Fibroblast of lung (primary cell): ENCODE measurements around the gene CTR9. TPM values are rescaled to one million over a fixed set of nuclear protein-coding genes. Genes with fewer than 3 reads are reported as not detected.

Experiments
- DNase-seq, 2 donors: peaks; one replicate each; pipeline versions ENCODE4 v3.0.0 to v3.0.0-alpha.2; 2010; ENCODE audit warnings: low read depth in 2 of 2
- H2AFZ ChIP-seq: 2 replicates; pipeline ENCODE4 v1.5.1; 2012; ENCODE audit warnings: low read length, control low read depth, inconsistent platforms
- H3K27ac ChIP-seq: 2 replicates; pipeline ENCODE4 v1.5.1; 2011; ENCODE audit warnings: low read length, control low read depth; ENCODE audit not compliant: insufficient read depth
- H3K27me3 ChIP-seq: 2 replicates; pipeline ENCODE4 v1.5.1; 2011; ENCODE audit warnings: mild to moderate bottlenecking, low read length; ENCODE audit not compliant: control insufficient read depth, insufficient read depth
- H3K36me3 ChIP-seq: 2 replicates; pipeline ENCODE4 v1.5.1; 2011; ENCODE audit warnings: low read length; ENCODE audit not compliant: control insufficient read depth, insufficient read depth
- H3K4me1 ChIP-seq: 2 replicates; pipeline ENCODE4 v1.5.1; 2011; ENCODE audit warnings: low read length; ENCODE audit not compliant: control insufficient read depth, insufficient read depth; ENCODE audit errors: extremely low read depth
- H3K4me2 ChIP-seq: 2 replicates; pipeline ENCODE4 v1.5.1; 2011; ENCODE audit warnings: low read length, control low read depth; ENCODE audit not compliant: insufficient read depth; ENCODE audit errors: extremely low read depth
- H3K4me3 ChIP-seq, 4 experiments: fragments of 200-600 bp in 1 of 4; sonication (generic) in 1 of 4; replicated peaks in 1 of 4; 2 replicates each; pipeline ENCODE4 v1.5.1; 2011 to 2016; ENCODE audit warnings: low read length in 4 of 4, low read depth in 3 of 4, mild to moderate bottlenecking in 3 of 4, control low read depth in 2 of 4, inconsistent platforms in 1 of 4, mixed read lengths in 1 of 4; ENCODE audit not compliant: insufficient read depth in 1 of 4; ENCODE audit errors: control extremely low read depth in 1 of 4
- H3K79me2 ChIP-seq: 2 replicates; pipeline ENCODE4 v1.5.1; 2012; ENCODE audit warnings: mild to moderate bottlenecking, low read length, inconsistent platforms; ENCODE audit not compliant: control insufficient read depth, insufficient read depth
- H3K9ac ChIP-seq: 2 replicates; pipeline ENCODE4 v1.5.1; 2011; ENCODE audit warnings: mild to moderate bottlenecking, low read length, control low read depth; ENCODE audit not compliant: insufficient read depth
- H3K9me3 ChIP-seq: 2 replicates; pipeline ENCODE4 v1.5.1; 2012; ENCODE audit warnings: low read depth, low read length; ENCODE audit not compliant: control insufficient read depth, insufficient read depth
- H4K20me1 ChIP-seq: 2 replicates; pipeline ENCODE4 v1.5.1; 2011; ENCODE audit warnings: low read length; ENCODE audit not compliant: control insufficient read depth, insufficient read depth; ENCODE audit errors: extremely low read depth
- EZH2 ChIP-seq: IDR thresholded peaks from 2 replicates; pipeline ENCODE4 v1.5.1; 2012; ENCODE audit warnings: low read length, control low read depth, mild to moderate bottlenecking; ENCODE audit errors: missing control alignments
- polyA minus RNA-seq: library from RNA; depleted of rRNA, polyadenylated mRNA; stranded (reverse); fragments of >200 nt; gene quantifications from 2 replicates; pipeline ENCODE4 v1.2.3, GENCODE V29; 2011; ENCODE audit warnings: low replicate concordance
- polyA plus RNA-seq, 2 donors: library from polyadenylated mRNA; depleted of rRNA in 1 of 2; stranded (reverse) in 1 of 2; unstranded in 1 of 2; fragments of >200 nt; gene quantifications; 2 replicates each; pipeline ENCODE4 v1.2.1, GENCODE V29; 2011 to 2012; ENCODE audit warnings: missing spikeins in 1 of 2
- total RNA-seq: library from RNA; depleted of rRNA; stranded (reverse); fragments of >200 nt; gene quantifications from 2 replicates; pipeline ENCODE4 v1.2.1, GENCODE V29; 2014
- TF ChIP-seq, protein P1 (sequence below), 2 donors: IDR thresholded peaks in 1 of 2; conservative IDR thresholded peaks in 1 of 2; 1 replicate in 1 of 2; 2 replicates in 1 of 2; pipeline ENCODE4 v1.5.1; 2011 to 2012; ENCODE audit warnings: low read length in 2 of 2, control low read depth in 1 of 2, inconsistent platforms in 1 of 2, low read depth in 1 of 2, mild to moderate bottlenecking in 1 of 2

The CTR9 gene
- total RNA-seq (33.9 and 41.5 TPM in 2 replicates), polyA plus RNA-seq (20.5 and 22.8 TPM in 2 replicates), polyA minus RNA-seq (3.3 and 4.3 TPM in 2 replicates)
- polyA plus RNA-seq (2012): 35.7 and 36.6 TPM in 2 replicates

DNA sequence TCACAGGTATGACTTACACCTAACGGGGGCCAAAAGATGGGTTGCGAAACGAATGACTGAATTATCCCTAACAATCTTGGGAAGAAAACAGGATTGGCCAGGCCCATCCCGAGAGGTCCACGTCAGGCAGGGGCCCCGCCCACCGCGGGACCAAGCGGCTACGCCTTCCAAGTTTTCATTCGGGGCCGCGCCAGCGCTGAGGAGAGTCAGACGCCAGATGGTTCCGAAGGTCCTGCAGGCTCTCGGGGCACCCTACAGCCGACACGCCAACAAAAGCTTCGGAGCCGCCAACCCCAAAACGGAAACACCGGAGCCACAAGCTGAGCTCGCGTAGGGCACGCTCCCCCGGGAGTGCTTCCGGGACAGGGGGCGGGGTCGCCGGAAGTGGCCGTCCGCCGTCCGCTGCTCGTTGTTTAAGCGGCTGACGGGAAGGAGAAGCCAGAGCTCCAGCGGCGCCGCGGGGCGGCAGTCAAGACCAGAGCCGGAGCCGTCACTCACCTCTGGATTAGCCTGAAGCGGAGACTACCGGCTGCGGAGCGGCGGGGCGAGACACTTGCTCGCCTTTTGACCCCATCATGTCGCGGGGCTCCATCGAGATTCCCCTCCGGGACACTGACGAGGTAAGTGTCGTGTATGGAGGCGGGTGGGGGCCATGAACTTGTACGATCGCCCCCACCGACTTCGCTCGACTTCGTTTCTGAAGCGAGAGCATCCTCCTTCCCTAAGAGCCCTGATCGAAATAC lies at the start of gene CTR9:
CTR9 (plus strand) TSS at position 409 of the 743 bp plus-strand sequence; CDS start at position 576, 167 bp downstream.
- Histone ChIP-seq H3K4me2 (peak within 1 kb of the TSS; percentile 96), H2AFZ (peak within 1 kb of the TSS; percentile 68), H3K9ac (peak within 1 kb of the TSS; percentile 51), H3K79me2 (peaks cover 14% of the 10 kb centered on the region), H4K20me1 (no peaks in the 10 kb centered on the region), H3K27me3 (no peaks in the 10 kb centered on the region), H3K27ac (peak within 1 kb of the TSS; percentile 80), H3K9me3 (no peaks in the 10 kb centered on the region), H3K36me3 (peaks cover 8% of the 10 kb centered on the region), H3K4me1 (peaks cover 2% of the 10 kb centered on the region), H3K4me3 (peak within 1 kb of the TSS; percentile 68 to 89 (median 78))
- peak; percentile 90 to 93 for DNase-seq
- no peak for TF ChIP-seq EZH2
- TF ChIP-seq, protein P1, sequence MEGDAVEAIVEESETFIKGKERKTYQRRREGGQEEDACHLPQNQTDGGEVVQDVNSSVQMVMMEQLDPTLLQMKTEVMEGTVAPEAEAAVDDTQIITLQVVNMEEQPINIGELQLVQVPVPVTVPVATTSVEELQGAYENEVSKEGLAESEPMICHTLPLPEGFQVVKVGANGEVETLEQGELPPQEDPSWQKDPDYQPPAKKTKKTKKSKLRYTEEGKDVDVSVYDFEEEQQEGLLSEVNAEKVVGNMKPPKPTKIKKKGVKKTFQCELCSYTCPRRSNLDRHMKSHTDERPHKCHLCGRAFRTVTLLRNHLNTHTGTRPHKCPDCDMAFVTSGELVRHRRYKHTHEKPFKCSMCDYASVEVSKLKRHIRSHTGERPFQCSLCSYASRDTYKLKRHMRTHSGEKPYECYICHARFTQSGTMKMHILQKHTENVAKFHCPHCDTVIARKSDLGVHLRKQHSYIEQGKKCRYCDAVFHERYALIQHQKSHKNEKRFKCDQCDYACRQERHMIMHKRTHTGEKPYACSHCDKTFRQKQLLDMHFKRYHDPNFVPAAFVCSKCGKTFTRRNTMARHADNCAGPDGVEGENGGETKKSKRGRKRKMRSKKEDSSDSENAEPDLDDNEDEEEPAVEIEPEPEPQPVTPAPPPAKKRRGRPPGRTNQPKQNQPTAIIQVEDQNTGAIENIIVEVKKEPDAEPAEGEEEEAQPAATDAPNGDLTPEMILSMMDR (conservative IDR thresholded peaks at IDR 0.05 in 1 of 2, IDR thresholded peaks at IDR 0.05 in 1 of 2; ENCODE audit: low read depth in 1 of 2, low read length in 2 of 2): peak in 1 of 2 donors; percentile 34

DNA sequence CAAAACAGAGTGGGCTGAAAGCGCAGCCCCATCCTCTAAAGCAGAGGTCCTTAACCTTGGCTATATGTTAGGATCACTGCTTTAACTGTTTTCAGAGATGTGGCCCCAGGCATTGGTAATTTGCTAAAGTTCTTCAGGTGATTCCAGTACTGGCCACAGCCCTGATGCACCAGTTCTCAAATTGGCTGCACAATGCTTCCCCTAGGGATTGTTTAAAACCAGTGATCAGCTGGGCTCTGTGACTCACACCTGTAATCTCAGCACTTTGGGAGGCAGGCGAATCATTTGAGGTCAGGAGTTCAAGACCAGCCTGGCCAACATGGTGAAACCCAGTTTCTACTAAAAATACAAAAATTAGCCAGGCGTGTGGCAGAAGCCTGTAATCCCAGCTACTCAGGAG lies 49.1 kb upstream of the CTR9 start:
- TF ChIP-seq EZH2: no peak
- TF ChIP-seq, protein P1 (conservative IDR thresholded peaks at IDR 0.05 in 1 of 2, IDR thresholded peaks at IDR 0.05 in 1 of 2; ENCODE audit: low read depth in 1 of 2, low read length in 2 of 2): no peak
- Histone ChIP-seq H3K4me1 (no peaks in the 10 kb centered on the region), H4K20me1 (no peaks in the 10 kb centered on the region), H3K4me2 (no peak overlapping the region), H3K36me3 (no peaks in the 10 kb centered on the region), H3K79me2 (no peaks in the 10 kb centered on the region), H2AFZ (no peak overlapping the region), H3K9me3 (no peaks in the 10 kb centered on the region), H3K4me3 (no peak overlapping the region), H3K27me3 (no peaks in the 10 kb centered on the region), H3K27ac (no peak overlapping the region), H3K9ac (no peak overlapping the region)
- peak in 1 of 2 donors; percentile 34 for DNase-seq

DNA sequence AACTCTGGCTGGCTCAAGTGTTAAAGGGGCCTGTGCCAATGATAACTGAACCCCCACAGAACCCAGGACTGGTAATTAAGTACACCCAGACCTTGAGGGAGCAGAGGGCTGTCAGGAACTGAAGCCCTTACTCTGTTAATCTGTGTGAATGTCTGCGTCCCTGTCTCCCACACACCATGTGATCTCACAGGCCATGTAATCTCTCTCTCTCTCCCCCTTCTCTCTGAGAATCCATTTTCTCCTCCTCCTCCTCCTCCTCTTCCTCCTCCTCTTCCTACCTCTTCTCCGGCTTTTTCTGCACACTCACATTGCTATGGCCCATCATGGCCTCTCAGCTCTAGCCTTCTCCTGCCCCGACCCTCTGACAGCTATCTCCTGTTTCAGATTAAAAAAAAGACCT lies 42.9 kb upstream of the CTR9 start:
- H4K20me1 ChIP-seq: no peaks in the 10 kb centered on the region
- H3K4me2 ChIP-seq: no peak overlapping the region
- H3K27ac ChIP-seq: no peak overlapping the region
- no peaks in the 10 kb centered on the region for H3K36me3 ChIP-seq
- H3K4me1 ChIP-seq: no peaks in the 10 kb centered on the region
- DNase-seq: no peak
- no peaks in the 10 kb centered on the region for H3K27me3 ChIP-seq
- H2AFZ ChIP-seq: no peak overlapping the region
- no peak overlapping the region for H3K4me3 ChIP-seq
- H3K9me3 ChIP-seq: no peaks in the 10 kb centered on the region
- H3K9ac ChIP-seq: no peak overlapping the region
- no peaks in the 10 kb centered on the region for H3K79me2 ChIP-seq
- no peak for TF ChIP-seq EZH2
- TF ChIP-seq, protein P1 (conservative IDR thresholded peaks at IDR 0.05 in 1 of 2, IDR thresholded peaks at IDR 0.05 in 1 of 2; ENCODE audit: low read depth in 1 of 2, low read length in 2 of 2): no peak
